ENCODE measurements around the gene OR4A15.

Gene OR4A15

GRCh38 chr11:55401011-55401410, 33.2 kb downstream of the OR4A15 start:
- H3K4me3 ChIP-seq (ENCODE audit: low read depth, low read length), result no peak overlapping the region
- no peak for DNase-seq (ENCODE audit: low read depth, low spot score)
- no peak for TF ChIP-seq CTCF (IDR thresholded peaks at IDR 0.05; ENCODE audit: low read depth, low read length)
- in situ Hi-C loops (cut with HindIII; ENCODE audit: low sequenced_read_pairs), result no loop called here

Data from astrocyte of the spinal cord (primary cell).